ENCODE data around the gene MMD2.

Gene MMD2

DNA sequence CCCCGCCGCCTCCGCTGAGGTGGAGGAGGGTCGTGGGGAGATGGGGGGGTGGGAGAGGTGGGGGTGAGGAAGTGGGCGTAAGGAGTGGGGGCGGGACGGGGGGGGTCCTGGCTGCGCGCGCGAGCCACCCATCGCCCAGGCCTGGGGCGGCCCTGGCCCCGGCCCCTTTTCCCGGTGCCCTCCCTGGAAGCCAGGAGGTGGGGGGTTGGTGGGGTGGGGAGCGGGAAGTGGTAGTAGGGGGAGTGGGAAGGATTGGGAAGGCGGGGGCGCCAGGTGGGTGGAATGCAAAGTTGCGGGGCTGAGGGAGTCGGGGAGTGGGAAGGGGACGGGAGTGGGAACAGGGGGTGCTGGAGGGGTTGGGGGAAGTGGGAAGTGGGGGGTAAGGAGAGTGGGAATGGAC lies 319 bp upstream of the MMD2 start:
- DNase-seq (ENCODE audit: low read depth in 1 of 2, low spot score in 1 of 2) = no peak

DNA sequence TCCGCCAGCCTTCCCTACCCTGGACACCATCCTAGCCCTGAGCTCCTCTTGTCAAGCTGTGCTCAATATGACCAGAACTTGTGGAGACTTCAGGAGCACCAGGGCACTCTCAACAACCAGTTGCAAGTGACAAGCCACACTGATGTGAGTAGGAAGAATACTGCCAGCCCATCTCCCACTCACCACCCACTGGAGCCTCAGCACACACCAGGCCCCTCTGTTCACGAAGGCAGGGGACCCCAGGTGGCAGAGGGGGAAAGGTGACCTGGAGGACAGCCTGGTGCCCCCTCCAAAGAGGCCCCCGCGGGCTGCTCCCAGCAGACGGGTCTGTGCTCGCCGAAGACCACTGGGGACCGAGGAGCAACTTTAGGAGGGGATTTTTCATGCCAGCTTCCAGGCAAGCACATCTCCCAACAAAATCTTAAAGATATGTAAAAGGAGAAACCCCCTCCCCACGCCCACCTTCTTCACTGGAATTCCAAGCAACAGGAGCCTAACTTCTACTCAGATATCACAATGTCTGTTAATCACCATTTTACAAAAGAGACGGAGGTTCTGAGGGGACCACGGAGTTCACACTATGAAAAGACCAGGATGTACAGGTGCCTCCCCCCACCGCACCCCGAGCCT lies 1.0 kb downstream of the MMD2 start:
- DNase-seq (ENCODE audit: low read depth in 1 of 2, low spot score in 1 of 2) = no peak

DNA sequence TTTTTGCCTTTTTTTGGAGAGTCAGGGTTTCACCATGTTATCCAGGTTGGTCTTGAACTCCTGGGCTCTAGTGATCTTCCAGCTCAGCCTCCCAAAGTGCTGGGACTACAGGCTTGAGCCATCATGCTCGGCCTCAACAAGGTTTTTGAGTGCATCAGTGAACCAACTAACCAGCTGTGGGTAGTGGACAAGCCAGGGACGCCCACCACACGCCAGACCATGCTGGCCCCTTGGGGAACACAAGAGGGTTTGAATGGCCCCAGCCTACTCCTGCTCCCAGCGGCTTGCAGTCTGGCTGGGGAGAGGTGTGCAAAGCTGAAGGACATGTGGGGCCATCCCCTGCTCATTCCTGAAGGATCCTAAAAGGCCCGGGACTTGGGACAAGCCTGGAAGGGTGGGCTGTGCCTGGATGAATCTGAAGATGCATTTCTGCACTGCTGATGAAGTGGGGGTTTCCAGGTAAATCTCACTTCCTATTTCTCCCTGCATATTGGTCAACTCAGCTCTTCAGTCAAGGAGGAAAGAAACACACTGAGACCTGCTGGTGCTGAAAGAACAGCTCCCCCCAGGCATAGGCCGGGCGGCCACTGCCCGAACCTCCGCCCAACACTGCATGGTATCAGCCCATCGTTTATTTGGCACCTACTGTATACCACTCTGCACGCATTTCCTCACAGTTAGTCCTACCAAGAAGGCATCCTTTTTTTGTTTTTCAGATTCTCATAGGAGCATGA lies 6.9 kb downstream of the MMD2 start:
- DNase-seq (ENCODE audit: low read depth in 1 of 2, low spot score in 1 of 2) = no peak

DNA sequence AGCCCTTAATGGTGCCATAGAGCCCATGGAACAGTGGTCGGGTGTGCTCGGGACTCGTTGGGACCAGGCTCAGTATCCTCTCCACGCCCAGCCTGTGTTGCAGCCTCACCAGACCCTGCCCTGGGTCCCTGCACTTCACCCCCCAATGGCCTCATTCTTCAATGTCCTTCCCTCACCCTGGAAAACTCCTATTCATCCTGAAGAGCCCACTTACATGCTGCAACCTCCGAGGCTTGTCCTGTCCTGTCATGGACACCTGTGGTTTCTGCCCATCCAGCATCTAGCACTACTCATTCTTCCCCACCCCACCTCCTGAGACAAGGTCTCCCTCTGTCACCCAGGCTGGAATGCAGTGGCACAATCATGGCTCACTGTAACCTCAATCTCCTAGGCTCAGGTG lies 7.7 kb downstream of the MMD2 start:
- DNase-seq (ENCODE audit: low read depth in 1 of 2, low spot score in 1 of 2) = no peak

DNA sequence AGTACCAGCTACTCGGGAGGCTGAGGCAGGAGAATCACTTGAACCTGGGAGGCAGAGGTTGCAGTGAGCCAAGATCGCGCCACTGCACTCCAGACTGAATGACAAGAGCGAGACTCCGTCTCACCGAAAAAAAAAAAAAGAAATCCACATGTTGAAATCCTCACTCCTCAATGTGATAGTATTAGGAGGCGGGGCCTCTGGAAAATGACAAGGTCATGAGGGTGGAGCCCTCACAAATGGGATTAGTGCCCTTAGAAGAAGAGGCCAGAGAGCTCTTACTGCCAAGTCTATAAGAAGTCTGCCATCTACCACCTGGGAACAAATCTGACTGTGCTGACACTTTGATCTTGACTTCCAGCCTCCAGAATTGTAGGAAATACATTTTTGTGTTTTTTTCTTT lies 10.6 kb downstream of the MMD2 start:
- DNase-seq (ENCODE audit: low read depth in 1 of 2, low spot score in 1 of 2) = no peak

DNA sequence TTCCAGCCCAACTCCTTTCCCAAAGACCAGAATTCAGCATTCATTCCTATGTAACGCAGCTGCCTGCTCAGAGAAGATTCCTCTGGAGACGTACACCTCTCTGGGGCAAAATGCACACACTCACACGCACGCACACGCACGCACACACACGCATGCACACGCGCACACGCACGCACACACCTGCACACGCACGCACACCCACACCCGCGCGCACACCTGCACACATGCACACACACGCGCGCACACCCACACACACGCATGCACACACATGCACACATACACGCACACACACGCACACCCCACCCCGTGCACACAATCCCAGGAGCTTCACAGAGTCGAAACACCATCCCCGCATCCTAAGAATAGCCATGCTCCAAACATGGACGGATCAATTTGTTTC lies 13.0 kb downstream of the MMD2 start:
- no peak for DNase-seq (ENCODE audit: low read depth in 1 of 2, low spot score in 1 of 2)

DNA sequence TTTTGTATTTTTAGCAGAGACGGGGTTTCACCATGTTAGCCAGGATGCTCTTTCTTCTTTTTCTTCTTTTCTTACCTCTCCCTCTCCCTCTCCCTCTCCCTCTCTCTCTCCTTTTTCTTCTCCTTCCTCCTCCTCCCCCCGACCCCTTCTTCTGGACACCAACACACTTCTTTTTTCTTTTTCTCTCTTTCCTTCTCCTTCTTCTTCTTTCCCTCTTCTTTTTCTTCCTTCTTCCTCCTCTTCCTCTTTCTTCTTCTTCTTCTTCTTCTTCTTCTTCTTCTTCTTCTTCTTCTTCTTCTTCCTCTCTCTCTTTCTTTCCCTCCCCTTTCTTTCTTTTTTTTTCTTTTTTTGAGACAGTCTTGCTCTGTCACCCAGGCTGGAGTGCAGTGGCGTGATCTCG lies 14.0 kb downstream of the MMD2 start:
- DNase-seq (ENCODE audit: low read depth in 1 of 2, low spot score in 1 of 2) = no peak

DNA sequence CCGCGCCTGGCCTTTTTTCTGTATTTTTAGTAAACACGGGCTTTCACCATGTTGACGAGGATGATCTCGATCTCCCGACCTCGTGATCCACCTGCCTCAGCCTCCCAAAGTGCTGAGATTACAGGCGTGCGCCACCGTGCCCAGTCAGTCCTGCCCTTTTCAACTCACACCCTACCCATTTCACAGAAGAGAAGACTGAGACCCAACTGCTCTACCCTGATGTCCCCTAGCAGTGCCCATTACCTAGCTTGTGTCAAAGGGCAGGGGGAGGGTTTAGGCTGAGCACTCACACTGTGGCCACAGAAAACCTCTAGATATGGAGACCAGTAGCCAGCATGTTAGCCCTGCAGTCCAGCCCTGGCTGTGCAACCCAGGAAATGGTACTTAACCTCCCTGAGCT lies 15.7 kb downstream of the MMD2 start:
- DNase-seq (ENCODE audit: low read depth in 1 of 2, low spot score in 1 of 2) = no peak

DNA sequence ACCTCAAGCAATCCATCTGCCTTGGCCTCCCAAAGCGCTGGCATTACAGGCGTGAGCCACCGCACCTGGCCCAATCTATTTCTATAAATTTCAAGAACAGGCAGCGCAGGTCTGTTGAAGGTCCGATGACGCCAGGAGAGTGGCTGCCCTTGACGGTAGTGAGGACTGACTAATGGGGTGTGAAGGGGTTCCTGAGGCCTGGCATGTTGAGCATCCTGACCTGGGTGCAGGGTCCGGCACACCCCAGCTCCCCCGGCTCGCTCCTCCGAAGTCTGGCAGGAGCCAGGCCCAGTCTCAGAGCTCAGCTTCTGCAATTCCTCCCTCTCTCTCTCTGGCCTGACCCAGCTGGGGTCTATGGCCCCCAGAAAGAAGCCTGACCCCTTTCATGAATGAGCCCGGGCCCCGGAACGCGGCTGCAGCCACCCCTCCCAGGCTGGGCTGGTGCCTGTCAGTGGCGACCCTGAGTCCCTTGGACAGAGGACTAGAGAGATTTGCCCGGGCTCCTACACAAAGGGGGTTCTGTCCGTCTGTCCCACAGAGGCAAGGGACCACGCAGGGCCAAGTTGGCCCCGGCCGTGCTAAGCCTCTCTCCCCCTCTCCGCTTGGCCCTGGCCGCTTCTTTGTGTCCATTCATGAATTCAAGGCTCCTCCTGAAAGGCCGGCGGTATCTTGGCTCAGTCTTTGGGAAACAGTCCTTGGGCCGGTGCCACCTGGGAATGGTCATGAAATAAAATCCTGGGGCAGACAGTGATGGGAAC lies 18.8 kb downstream of the MMD2 start:
- no peak for DNase-seq (ENCODE audit: low read depth in 1 of 2, low spot score in 1 of 2)

DNA sequence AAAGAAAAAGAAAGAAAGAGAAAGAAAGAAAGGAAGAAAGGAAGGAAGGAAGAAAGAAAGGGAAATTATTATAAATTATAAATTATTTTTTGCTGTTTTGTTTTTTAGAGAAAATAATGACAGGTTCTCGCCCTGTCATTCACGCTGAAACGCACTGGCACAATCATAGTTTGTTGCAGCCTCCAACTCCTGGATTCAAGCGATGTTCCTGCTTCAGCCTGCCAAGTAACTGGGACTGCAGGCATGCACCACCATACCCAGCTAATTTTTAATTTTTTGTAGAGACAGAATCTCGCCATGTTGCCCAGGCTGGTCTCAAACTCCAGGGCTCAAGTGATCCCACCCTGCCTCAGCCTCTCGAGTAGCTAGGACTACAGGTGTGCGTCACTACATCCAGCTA lies 21.6 kb downstream of the MMD2 start:
- no peak for DNase-seq (ENCODE audit: low read depth in 1 of 2, low spot score in 1 of 2)

DNA sequence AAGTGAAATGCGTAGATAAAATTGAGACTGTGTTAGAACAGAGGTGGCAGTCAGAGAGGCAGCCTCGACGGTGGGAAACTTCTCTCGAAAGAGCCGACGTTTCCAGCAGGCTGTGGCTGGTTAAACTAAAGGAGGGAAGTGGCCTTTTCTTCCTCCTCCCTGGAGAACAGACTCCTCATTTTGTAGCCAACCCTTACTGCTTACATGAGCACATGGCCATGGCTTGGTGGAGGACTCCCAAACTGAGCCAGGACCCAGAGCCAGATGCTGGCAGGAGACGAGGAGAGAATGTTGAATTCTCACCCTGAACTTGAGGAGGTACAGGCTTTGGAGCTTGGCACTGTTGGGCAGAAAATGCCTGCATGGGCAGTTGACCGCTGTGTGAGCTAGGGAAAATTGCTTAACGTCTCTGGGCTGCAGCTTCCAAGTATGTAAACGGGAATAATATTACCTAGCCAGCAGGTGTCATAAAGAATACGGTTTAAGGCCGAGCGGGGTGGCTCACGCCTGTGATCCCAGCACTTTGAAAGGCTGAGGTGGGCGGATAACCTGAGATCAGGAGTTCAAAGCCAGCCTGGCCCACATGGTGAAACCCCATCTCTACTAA lies 24.5 kb downstream of the MMD2 start:
- no peak for DNase-seq (ENCODE audit: low read depth in 1 of 2, low spot score in 1 of 2)

DNA sequence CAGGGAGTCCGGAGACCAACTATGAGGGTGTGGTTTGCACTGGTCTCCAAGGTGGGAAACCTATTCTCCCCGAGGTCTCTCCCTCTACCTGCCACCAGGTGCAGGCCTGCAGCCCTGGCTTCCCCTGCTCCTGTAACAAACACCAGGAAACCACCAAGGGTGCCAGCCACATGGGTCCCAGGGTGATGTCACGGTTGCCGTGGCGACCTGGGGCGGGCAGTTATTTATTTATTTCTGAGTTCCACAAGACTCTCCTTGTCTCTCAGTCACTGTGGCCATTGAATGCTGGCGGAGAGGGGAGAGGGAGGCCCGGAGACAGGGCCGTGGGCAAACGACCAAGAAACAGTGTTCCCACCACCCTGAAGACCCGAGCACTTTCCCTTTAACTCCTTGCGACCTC lies 27.0 kb downstream of the MMD2 start:
- no peak for DNase-seq (ENCODE audit: low read depth in 1 of 2, low spot score in 1 of 2)

DNA sequence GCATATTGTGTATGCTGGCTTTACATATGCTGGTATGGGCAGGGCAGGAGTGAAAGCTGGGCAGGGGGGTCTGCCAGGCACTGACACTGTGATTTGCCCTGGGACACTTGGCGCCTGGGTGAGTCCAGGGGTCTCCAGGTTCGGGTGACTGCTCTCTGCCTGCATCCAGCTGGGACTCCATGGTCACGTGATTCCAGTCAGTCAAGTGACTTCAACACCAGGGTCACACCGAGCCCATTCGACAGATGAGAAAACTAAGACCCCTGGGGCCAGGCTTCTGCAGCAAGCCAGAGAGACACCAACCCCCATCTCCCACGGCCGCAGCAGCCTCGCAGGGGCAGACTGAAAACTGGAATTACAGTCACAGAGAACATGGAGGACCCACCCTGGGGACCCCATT lies 30.0 kb downstream of the MMD2 start:
- DNase-seq (ENCODE audit: low read depth in 1 of 2, low spot score in 1 of 2) = no peak

DNA sequence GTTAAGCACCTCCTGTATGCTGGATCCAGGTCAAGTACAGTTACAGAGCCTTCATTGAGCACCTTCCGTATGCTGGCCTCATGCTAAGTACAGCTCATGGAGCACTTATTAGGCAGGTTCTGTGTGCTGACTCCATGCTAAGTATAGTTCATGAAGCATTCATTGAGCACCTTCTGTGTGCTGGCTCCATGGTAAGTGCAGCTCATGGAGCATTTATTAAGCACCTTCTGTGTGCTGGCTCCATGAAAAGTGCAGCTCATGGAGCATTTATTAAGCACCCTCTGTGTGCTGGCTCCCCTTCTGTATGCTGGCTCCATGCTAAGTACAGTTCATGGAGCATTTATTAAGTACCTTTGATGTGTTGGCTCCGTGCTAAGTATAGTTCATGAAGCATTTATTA lies 30.5 kb downstream of the MMD2 start:
- DNase-seq (ENCODE audit: low read depth in 1 of 2, low spot score in 1 of 2) = no peak

DNA sequence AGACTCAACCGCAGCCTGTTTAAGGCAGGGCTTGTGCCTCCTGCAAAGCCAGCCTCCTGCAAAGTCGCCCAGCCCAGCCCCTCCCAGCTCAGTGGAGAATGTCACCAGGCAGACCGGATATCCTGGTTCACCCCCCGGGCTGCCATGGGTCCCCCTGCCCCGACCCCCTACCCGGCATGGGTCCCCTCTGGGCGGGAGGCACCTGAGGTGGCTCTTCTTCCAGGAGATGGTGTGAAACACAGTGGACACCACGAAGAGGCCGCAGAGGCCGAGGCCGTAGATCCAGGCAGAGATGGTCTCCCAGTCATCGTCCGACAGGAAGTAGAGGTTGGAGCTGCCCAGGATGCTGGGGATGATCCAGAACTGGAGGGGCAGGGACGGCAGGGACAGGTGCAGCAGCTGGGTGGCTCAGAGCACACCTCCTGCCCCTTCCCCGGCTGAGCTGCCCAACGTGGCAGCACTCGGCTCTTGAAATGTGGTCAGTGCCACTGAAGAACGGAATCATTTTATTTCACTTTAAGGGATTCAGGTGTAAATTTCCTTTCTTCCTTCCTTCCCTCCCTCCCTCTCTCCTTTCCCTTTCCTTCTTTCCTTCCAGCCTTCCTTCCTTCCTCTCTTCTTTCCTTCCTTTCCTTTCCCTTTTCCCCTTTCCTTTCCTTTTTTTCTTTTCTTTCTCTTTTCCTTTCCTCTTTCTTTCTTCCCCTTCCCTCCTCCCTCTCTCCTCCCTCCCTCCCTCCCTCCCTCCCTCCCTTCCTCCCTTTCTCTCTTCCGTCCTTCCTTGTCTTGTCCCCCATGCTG lies 38.8 kb downstream of the MMD2 start:
- DNase-seq (ENCODE audit: low read depth in 1 of 2, low spot score in 1 of 2) = no peak

DNA sequence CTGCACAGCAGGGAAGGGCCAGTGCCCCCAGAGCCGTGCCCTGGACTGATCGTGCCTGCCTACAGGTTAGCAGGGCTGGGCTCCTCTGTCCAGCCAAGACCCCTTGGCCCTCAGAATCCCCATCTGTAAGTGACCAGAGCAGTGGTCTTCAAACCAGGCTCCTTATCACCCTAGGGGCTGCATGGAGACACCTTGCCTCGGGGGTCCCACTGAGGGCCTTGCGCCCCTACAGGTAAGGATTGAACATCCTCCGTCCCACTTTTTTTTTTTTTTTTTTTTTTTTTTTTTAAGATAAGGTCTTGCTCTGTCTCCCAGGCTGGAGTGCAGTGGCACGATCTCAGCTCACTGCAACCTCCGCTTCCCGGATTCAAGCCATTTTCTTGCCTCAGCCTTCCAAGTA lies 42.9 kb downstream of the MMD2 start:
- no peak for DNase-seq (ENCODE audit: low read depth in 1 of 2, low spot score in 1 of 2)

DNA sequence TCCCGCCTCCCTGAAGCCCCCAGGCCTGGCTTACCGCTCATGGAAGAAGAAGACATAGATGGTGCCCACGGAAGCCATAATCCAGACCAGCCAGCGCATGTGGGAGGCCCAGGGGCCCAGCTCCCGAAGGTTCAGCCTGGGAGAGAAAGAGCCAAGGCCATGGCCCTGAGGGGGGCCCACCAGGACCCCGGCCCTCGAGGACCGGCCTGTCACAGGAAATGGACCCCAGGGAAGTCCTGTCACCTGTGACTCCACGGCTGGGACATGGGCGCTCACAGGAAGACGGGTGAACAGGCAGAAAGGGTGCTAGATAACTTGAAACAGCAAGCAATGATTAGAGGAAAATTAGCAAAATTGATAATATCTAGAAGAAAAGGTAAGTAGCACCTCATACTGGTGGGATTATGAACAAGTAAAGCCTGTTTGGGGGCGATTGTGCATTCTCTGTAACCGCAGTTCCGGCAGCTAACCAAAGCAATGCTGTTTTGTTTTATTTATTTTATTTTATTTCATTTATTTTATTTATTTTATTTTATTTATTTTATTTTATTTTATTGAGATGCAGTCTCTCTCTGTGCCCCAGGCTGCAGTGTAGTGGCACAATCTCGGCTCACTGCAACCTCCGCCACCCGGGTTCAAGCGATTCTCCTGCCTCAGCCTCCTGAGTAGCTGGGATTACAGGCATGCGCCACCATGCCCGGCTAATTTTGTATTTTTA lies 47.7 kb downstream of the MMD2 start:
- DNase-seq (ENCODE audit: low read depth in 1 of 2, low spot score in 1 of 2) = no peak

DNA sequence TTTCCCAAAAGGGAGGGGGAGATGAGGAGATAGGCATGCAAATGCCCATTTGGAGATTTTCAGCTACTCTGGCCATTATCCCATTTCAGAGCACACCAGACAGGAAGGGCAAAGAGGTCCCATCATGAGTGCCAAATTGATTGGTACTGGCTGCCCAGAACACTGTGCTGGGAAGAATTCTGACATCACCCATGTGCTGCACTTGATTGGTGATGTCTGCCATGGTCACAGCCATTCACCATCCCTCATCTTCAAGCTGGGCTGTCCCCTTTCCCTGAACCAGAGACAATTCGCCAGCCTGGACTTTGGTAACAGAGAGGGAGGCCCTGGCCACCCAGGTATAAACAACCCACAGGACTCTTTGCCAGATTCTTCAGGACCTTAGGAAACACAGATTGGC lies 52.3 kb downstream of the MMD2 start:
- no peak for DNase-seq (ENCODE audit: low read depth in 1 of 2, low spot score in 1 of 2)

DNA sequence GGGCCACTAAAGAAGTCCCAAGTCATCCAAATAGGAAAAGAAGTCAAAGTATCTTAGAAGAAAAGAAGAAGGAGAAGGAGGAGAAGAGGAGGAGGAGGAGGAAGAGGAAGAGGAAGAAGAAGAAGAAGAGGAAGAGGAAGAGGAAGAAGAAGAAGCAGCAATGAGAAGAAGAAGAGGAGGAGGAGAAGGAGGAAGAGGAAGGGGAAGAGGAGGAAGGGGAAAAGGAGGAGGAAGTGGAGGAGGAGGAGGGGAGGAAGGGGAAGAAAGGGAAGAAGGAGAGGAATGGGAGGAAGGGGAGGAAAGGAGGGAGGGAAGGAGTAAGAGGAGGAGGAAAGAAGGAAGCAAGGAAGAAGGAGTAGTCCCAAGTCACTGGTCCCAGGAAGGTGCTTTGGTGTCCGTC lies 53.8 kb downstream of the MMD2 start:
- no peak for DNase-seq (ENCODE audit: low read depth in 1 of 2, low spot score in 1 of 2)

DNA sequence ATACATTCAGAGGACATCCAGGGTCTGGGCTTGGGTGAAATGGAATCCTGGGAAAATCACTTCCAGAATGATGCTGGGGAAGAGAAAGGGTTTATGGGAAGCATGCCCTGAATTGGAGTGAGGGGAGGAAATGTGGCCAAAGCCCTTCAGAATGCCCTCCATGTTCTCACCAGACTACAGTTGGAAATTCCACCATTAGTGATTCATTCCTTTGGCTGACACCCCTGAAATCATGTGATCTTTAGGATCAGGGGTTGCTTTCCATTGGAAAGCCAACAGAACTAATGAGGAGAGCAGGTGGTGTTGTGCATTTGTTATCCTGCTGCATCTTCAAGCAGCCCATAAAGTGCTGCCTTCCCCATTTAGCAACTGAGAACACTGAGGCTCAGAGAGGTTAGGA lies 54.6 kb downstream of the MMD2 start:
- no peak for DNase-seq (ENCODE audit: low read depth in 1 of 2, low spot score in 1 of 2)

DNA sequence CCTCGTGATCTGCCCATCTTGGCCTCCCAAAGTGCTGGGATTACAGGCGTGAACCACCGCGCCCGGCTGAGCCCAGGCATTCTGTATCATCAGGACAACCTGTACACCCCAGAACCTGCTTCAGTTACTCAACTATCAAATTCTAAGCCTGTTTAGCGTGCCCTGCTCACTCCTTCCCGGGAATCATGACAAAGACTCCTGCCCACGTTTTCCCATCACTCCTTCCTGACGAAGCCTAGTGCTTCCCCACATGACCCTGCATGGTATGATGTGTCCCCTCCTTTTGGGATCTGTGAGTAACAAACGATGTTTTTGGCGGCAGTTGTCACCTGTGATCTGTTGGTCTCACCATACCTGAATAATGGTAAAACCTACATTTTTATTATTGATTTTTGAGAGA lies 63.2 kb downstream of the MMD2 start:
- DNase-seq (ENCODE audit: low read depth in 1 of 2, low spot score in 1 of 2) = no peak
